Neural cell (in vitro differentiated cells): ENCODE results near the gene SENP5. TPM values are rescaled to one million over a fixed set of nuclear protein-coding genes. Genes with fewer than 3 reads are reported as not detected.
"Not testable (repeated sequence)": the region's sequence is repeated elsewhere in the genome, so short reads cannot be mapped to it uniquely, and the experiment has no call there.

Experiments
- H2AFZ ChIP-seq: fragments of 200-600, 300-800 bp; sonication (generic), shearing (Covaris generic); 2 replicates; pipeline ENCODE4 v1.6.0; 2014; ENCODE audit warnings: low read depth, mild to moderate bottlenecking, antibody characterized with exemption, low read length, moderate library complexity
- H3F3A ChIP-seq: fragments of 200-600 bp; shearing (Covaris generic); 2 replicates; pipeline ENCODE4 v1.6.1; 2016; ENCODE audit warnings: mild to moderate bottlenecking, moderate library complexity, mixed read lengths, antibody characterized with exemption, low read length; ENCODE audit not compliant: insufficient read depth, poor library complexity, severe bottlenecking
- H3K27ac ChIP-seq: fragments of 200-600, 300-800 bp; sonication (generic), shearing (Covaris generic); 2 replicates; pipeline ENCODE4 v1.5.1; 2014; ENCODE audit warnings: mild to moderate bottlenecking, low read length, moderate library complexity
- H3K27me3 ChIP-seq: fragments of 300-800, 200-600 bp; sonication (generic), shearing (Covaris generic); 2 replicates; pipeline ENCODE4 v1.6.0; 2014; ENCODE audit warnings: mild to moderate bottlenecking, low read depth, low read length, moderate library complexity; ENCODE audit not compliant: insufficient read depth
- H3K36me3 ChIP-seq: fragments of 300-800, 200-600 bp; sonication (generic), shearing (Covaris generic); 2 replicates; pipeline ENCODE4 v1.5.1; 2014; ENCODE audit warnings: mild to moderate bottlenecking, antibody characterized with exemption, low read length, moderate library complexity; ENCODE audit not compliant: insufficient read depth
- H3K4me2 ChIP-seq: fragments of 300-800, 200-600 bp; sonication (generic), shearing (Covaris generic); 2 replicates; pipeline ENCODE4 v1.6.0; 2014; ENCODE audit warnings: mild to moderate bottlenecking, low read length
- H3K4me3 ChIP-seq: fragments of 300-800, 200-600 bp; sonication (generic), shearing (Covaris generic); 2 replicates; pipeline ENCODE4 v1.5.1; 2014; ENCODE audit warnings: mild to moderate bottlenecking, low read length, moderate library complexity
- H3K79me2 ChIP-seq: fragments of 200-600 bp; shearing (Covaris generic); replicated peaks from 2 replicates; pipeline ENCODE4 v1.6.0; 2014; ENCODE audit warnings: mild to moderate bottlenecking, low read length, moderate library complexity; ENCODE audit not compliant: insufficient read depth
- H3K9ac ChIP-seq: fragments of 300-800, 200-600 bp; sonication (generic), shearing (Covaris generic); 2 replicates; pipeline ENCODE4 v1.6.1; 2016; ENCODE audit warnings: mild to moderate bottlenecking, low read length, mixed read lengths
- H3K9me2 ChIP-seq: fragments of 200-600 bp; shearing (Covaris generic); 2 replicates; pipeline ENCODE4 v1.6.1; 2016; ENCODE audit warnings: mild to moderate bottlenecking, low read length, mixed read lengths; ENCODE audit not compliant: insufficient read depth
- H3K9me3 ChIP-seq: fragments of 200-600, 300-800 bp; sonication (generic), shearing (Covaris generic); 2 replicates; pipeline ENCODE4 v1.6.1; 2016; ENCODE audit warnings: mild to moderate bottlenecking, mixed run types, low read length, moderate library complexity, mixed read lengths
- H4K20me1 ChIP-seq: fragments of 200-600 bp; shearing (Covaris generic); 2 replicates; pipeline ENCODE4 v1.6.1; 2016; ENCODE audit warnings: mild to moderate bottlenecking, mixed run types; ENCODE audit not compliant: insufficient read depth
- CTCF ChIP-seq: fragments of 450-650 bp; IDR thresholded peaks from 2 replicates; pipeline ENCODE4 v1.5.1; 2014; ENCODE audit warnings: antibody characterized with exemption, mild to moderate bottlenecking, moderate library complexity; ENCODE audit not compliant: poor library complexity, severe bottlenecking
- EP300 ChIP-seq: fragments of 450-650 bp; conservative IDR thresholded peaks from 2 replicates; pipeline ENCODE4 v1.6.1; 2014; ENCODE audit warnings: antibody characterized with exemption, mild to moderate bottlenecking, moderate library complexity; ENCODE audit not compliant: poor library complexity, severe bottlenecking
- EZH2 ChIP-seq: fragments of 200-600, 300-800 bp; shearing (Covaris generic), sonication (generic); IDR thresholded peaks from 2 replicates; pipeline ENCODE4 v1.6.1; 2014; ENCODE audit warnings: antibody characterized with exemption, low read length, borderline replicate concordance, mild to moderate bottlenecking; ENCODE audit not compliant: insufficient read depth, poor library complexity, severe bottlenecking
- MXI1 ChIP-seq: fragments of 450-650 bp; conservative IDR thresholded peaks from 2 replicates; pipeline ENCODE4 v1.6.1; 2014; ENCODE audit warnings: antibody characterized with exemption, mild to moderate bottlenecking; ENCODE audit not compliant: poor library complexity, severe bottlenecking
- POLR2AphosphoS5 ChIP-seq: IDR thresholded peaks from 2 replicates; pipeline ENCODE4 v1.6.1; 2012
- RAD21 ChIP-seq: fragments of 450-650 bp; conservative IDR thresholded peaks from 2 replicates; pipeline ENCODE4 v1.6.1; 2014; ENCODE audit warnings: antibody characterized with exemption, mild to moderate bottlenecking, moderate library complexity
- REST ChIP-seq: IDR thresholded peaks from 2 replicates; pipeline ENCODE4 v1.6.1; 2012; ENCODE audit warnings: borderline replicate concordance
- SMC3 ChIP-seq: fragments of 450-650 bp; conservative IDR thresholded peaks from 2 replicates; pipeline ENCODE4 v1.6.1; 2014; ENCODE audit warnings: antibody characterized with exemption, mild to moderate bottlenecking, moderate library complexity; ENCODE audit not compliant: poor library complexity
- TAF1 ChIP-seq: IDR thresholded peaks from 2 replicates; pipeline ENCODE4 v1.6.1; 2012; ENCODE audit warnings: low read depth
- polyA plus RNA-seq: library from polyadenylated mRNA; depleted of rRNA; stranded (reverse); fragments of >200 nt; gene quantifications from 2 replicates; pipeline ENCODE4 v1.2.3, GENCODE V29; 2014

SENP5 gene
- polyA plus RNA-seq, 1 donor from 2014 or later, result 27.3 TPM

- no peaks in the 10 kb centered on the region for H4K20me1 ChIP-seq
- H3K36me3 ChIP-seq, result no peaks in the 10 kb centered on the region
- no peaks in the 10 kb centered on the region for H3F3A ChIP-seq
- TF ChIP-seq MXI1 (peak; percentile 98), CTCF (peak; percentile 98), EZH2 (no peak), SMC3 (peak; percentile 80), RAD21 (peak; percentile 78), EP300 (peak; percentile 77), REST (peak; percentile 82), POLR2AphosphoS5 (peak; percentile 95), TAF1 (no peak)
- H3K27ac ChIP-seq, result peak within 1 kb of the TSS; percentile 86
- no peaks in the 10 kb centered on the region for H3K9me2 ChIP-seq
- peak within 1 kb of the TSS; percentile 54 for H2AFZ ChIP-seq
- H3K4me3 ChIP-seq, result peak within 1 kb of the TSS; percentile 96
- H3K9me3 ChIP-seq, result no peaks in the 10 kb centered on the region
- H3K27me3 ChIP-seq, result no peaks in the 10 kb centered on the region
- peak within 1 kb of the TSS; percentile 100 for H3K4me2 ChIP-seq
- peaks cover 27% of the 10 kb centered on the region for H3K79me2 ChIP-seq
- peak within 1 kb of the TSS; percentile 89 for H3K9ac ChIP-seq
Measured at GRCh38 chr3:196942226-196942914, 74.7 kb downstream of the SENP5 start, which contains the start of gene NCBP2. TSS of gene NCBP2 (minus strand) at chr3:196942528. CDS start at chr3:196942503, 25 bp downstream.

GRCh38 chr3:196942915-196943277 is 75.2 kb downstream of the SENP5 start:
- Histone ChIP-seq H3K27me3 (no peaks in the 10 kb centered on the region), H3K4me2 (peak overlapping the region; percentile 100), H3F3A (no peaks in the 10 kb centered on the region), H3K27ac (peak overlapping the region; percentile 72), H3K79me2 (peaks cover 27% of the 10 kb centered on the region), H4K20me1 (no peaks in the 10 kb centered on the region), H3K4me3 (peak overlapping the region; percentile 96), H3K9me3 (no peaks in the 10 kb centered on the region), H3K9ac (peak overlapping the region; percentile 89), H3K36me3 (no peaks in the 10 kb centered on the region), H2AFZ (peak overlapping the region; percentile 51), H3K9me2 (no peaks in the 10 kb centered on the region)
- TF ChIP-seq EZH2 (no peak), CTCF (no peak), RAD21 (no peak)

- Histone ChIP-seq H3K79me2 (peaks cover 25% of the 10 kb centered on the region), H3K4me2 (peak overlapping the region; percentile 35), H3K4me3 (peak overlapping the region; percentile 96)
- H4K20me1 ChIP-seq, H3K36me3 ChIP-seq, H3K9ac ChIP-seq, H3K27me3 ChIP-seq, H3K9me2 ChIP-seq, H3F3A ChIP-seq, H3K9me3 ChIP-seq, H2AFZ ChIP-seq, H3K27ac ChIP-seq: not testable (repeated sequence)
Measured at GRCh38 chr3:196944037-196944790, 76.5 kb downstream of the SENP5 start.
